ENCODE measurements around the gene SMIM43. TPM values are rescaled to one million over a fixed set of nuclear protein-coding genes. Genes with fewer than 3 reads are reported as not detected.

SMIM43 gene
- total and polyA plus RNA-seq, 7 donors, result 0.03 TPM; not detected in 5

DNA sequence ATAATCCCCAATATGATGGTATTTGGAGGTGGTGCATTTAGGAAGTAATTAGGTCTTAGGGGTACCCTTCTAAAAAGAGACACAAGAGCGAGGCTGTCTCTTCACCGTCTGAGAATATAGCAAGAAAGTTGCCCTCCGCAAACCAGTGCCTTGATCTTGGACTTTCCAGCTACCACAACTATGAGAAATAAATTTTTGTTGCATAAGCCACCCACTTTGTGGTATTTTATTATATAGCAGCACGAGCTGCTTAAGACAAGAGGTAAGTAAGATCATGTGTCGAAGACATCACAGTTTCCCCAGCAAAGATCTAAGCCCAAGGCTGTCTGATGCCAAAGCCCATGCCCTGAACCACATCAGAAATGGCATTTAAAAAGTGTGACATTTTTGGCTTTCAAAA is 26.5 kb upstream of the SMIM43 start:
- Histone ChIP-seq H3K27ac (no peak overlapping the region), H3K4me3 (no peak overlapping the region), H3K36me3 (ENCODE audit: insufficient read depth in 1 of 2, low read depth in 1 of 2) (no peaks in the 10 kb centered on the region), H3K9me3 (no peaks in the 10 kb centered on the region), H3K27me3 (ENCODE audit: insufficient read depth in 3 of 3, low read length in 2 of 3) (peaks cover 3 to 5% (median 3%) of the 10 kb centered on the region in 3 donors), H3K4me1 (no peaks in the 10 kb centered on the region)
- TF ChIP-seq, protein P1, sequence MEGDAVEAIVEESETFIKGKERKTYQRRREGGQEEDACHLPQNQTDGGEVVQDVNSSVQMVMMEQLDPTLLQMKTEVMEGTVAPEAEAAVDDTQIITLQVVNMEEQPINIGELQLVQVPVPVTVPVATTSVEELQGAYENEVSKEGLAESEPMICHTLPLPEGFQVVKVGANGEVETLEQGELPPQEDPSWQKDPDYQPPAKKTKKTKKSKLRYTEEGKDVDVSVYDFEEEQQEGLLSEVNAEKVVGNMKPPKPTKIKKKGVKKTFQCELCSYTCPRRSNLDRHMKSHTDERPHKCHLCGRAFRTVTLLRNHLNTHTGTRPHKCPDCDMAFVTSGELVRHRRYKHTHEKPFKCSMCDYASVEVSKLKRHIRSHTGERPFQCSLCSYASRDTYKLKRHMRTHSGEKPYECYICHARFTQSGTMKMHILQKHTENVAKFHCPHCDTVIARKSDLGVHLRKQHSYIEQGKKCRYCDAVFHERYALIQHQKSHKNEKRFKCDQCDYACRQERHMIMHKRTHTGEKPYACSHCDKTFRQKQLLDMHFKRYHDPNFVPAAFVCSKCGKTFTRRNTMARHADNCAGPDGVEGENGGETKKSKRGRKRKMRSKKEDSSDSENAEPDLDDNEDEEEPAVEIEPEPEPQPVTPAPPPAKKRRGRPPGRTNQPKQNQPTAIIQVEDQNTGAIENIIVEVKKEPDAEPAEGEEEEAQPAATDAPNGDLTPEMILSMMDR (IDR thresholded peaks at IDR 0.05), result no peak
- ATAC-seq (no peak), DNase-seq (no peak)
- WGBS, 3 donors, result 87 to 90% (median 88%) methylated on average over 5 of the region's 5 CpGs
- intact Hi-C loops (cut with DNase I), result no loop called here

- intact Hi-C loops (cut with DNase I), result no loop called here
- Histone ChIP-seq H3K9me3 (no peaks in the 10 kb centered on the region), H3K4me1 (no peaks in the 10 kb centered on the region), H3K4me3 (no peak overlapping the region), H3K27ac (no peak overlapping the region), H3K36me3 (ENCODE audit: insufficient read depth in 1 of 2, low read depth in 1 of 2) (no peaks in the 10 kb centered on the region), H3K27me3 (ENCODE audit: insufficient read depth in 3 of 3, low read length in 2 of 3) (peaks cover 3 to 5% (median 3%) of the 10 kb centered on the region in 3 donors)
- TF ChIP-seq, protein P1 (IDR thresholded peaks at IDR 0.05), result no peak
- DNase-seq (no peak), ATAC-seq (no peak)
Observed at GRCh38 chr4:121790976-121791375, 26.0 kb upstream of the SMIM43 start.

- H3K4me1 ChIP-seq, result no peaks in the 10 kb centered on the region
- H3K36me3 ChIP-seq (ENCODE audit: insufficient read depth in 1 of 2, low read depth in 1 of 2), result no peaks in the 10 kb centered on the region
- ATAC-seq, result no peak
- H3K9me3 ChIP-seq, result no peaks in the 10 kb centered on the region
- 45 to 53% (median 51%) methylated on average over 3 of the region's 3 CpGs for WGBS, 3 donors
- H3K27ac ChIP-seq, result no peak overlapping the region
- TF ChIP-seq, protein P1 (IDR thresholded peaks at IDR 0.05), result no peak
- intact Hi-C loops (cut with DNase I), result no loop called here
- peaks cover 3 to 5% (median 3%) of the 10 kb centered on the region in 3 donors for H3K27me3 ChIP-seq (ENCODE audit: insufficient read depth in 3 of 3, low read length in 2 of 3)
- DNase-seq, result no peak
- H3K4me3 ChIP-seq, result no peak overlapping the region
Observed at GRCh38 chr4:121789960-121790829, 25.2 kb upstream of the SMIM43 start.

DNA sequence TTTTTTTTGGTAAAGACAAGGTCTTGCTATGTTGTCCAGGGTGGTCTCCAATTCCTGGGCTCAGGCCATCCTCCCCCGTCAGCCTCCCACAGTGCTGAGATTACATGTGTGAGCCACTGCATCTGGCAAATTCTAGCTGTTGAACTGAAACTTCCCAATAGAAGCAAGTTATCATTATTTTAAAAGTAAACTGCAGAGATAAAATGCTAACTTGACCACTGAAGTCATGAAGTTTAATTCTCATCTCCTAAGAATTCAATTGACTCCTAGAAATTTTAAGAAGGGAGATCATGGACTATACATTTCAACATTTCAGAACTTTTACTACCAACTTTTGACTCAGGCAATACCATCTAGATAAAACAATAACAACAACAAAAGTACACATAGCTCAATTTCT is 24.5 kb upstream of the SMIM43 start:
- ATAC-seq, result no peak
- TF ChIP-seq, protein P1 (IDR thresholded peaks at IDR 0.05), result no peak
- intact Hi-C loops (cut with DNase I), result no loop called here
- H3K27ac ChIP-seq, result no peak overlapping the region
- 65 to 80% (median 75%) methylated on average over 1 of the region's 1 CpG for WGBS, 3 donors
- peaks cover 2% of the 10 kb centered on the region for H3K9me3 ChIP-seq
- H3K4me3 ChIP-seq, result no peak overlapping the region
- DNase-seq, result no peak
- H3K36me3 ChIP-seq (ENCODE audit: insufficient read depth in 1 of 2, low read depth in 1 of 2), result no peaks in the 10 kb centered on the region
- peaks cover 3 to 5% (median 3%) of the 10 kb centered on the region in 3 donors for H3K27me3 ChIP-seq (ENCODE audit: insufficient read depth in 3 of 3, low read length in 2 of 3)
- H3K4me1 ChIP-seq, result no peaks in the 10 kb centered on the region
